SJSA1 (cell line): Measurements from ENCODE around the gene POTEI. TPM values are rescaled to one million over a fixed set of nuclear protein-coding genes. Genes with fewer than 3 reads are reported as not detected.
"Not testable (repeated sequence)": the region's sequence is repeated elsewhere in the genome, so short reads cannot be mapped to it uniquely, and the experiment has no call there.

Source experiments
- DNase-seq, 2 experiments: peaks; one replicate each; pipeline ENCODE4 v3.0.0-alpha.2; 2015 to 2020; ENCODE audit warnings: low spot score in 2 of 2, low read depth in 1 of 2
- H3K27ac ChIP-seq: fragments of 250-450 bp; sonication (Bioruptor Pico); 2 replicates; pipeline ENCODE4 v1.5.1; 2020; ENCODE audit warnings: mild to moderate bottlenecking, moderate library complexity
- H3K27me3 ChIP-seq: fragments of 250-450 bp; sonication (Bioruptor Pico); replicated peaks from 2 replicates; pipeline ENCODE4 v1.5.1; 2020; ENCODE audit warnings: mild to moderate bottlenecking, moderate library complexity
- H3K36me3 ChIP-seq: fragments of 250-450 bp; sonication (Bioruptor Pico); 2 replicates; pipeline ENCODE4 v1.5.1; 2020; ENCODE audit warnings: mild to moderate bottlenecking
- H3K4me1 ChIP-seq: fragments of 250-450 bp; sonication (Bioruptor Pico); replicated peaks from 2 replicates; pipeline ENCODE4 v1.6.1; 2021; ENCODE audit warnings: mild to moderate bottlenecking
- H3K4me3 ChIP-seq: fragments of 250-450 bp; sonication (Bioruptor Pico); 2 replicates; pipeline ENCODE4 v1.5.1; 2020; ENCODE audit warnings: mild to moderate bottlenecking
- H3K9me3 ChIP-seq: fragments of 250-450 bp; sonication (Bioruptor Pico); replicated peaks from 2 replicates; pipeline ENCODE4 v1.5.1; 2020; ENCODE audit warnings: mild to moderate bottlenecking
- total RNA-seq: library from RNA; depleted of rRNA; stranded (reverse); fragments of >200 nt; shearing (Covaris generic); gene quantifications from 2 replicates; pipeline ENCODE4 v1.2.3, GENCODE V29; 2014

Gene POTEI
- total RNA-seq, 1 experiment from 2014 or later = not detected

DNA sequence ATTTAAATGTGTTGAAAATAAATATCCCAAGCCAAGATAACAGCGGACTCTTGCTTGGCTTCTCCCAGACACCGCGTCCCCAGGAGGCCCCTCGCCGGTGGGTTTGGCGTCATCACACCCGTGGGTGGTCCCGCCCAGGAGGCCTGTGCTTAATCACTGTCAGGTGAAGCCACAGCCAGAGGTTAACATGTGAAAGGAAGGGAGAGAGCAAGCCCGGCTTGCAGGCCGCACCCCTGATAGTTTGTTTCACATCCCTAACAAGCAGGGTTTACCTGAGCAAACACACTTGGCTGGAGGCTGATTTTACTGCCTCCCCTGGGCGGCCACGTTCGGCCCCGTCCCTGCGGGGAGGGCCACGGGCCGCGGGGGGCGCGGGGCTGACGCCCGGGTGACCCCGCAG, 13.3 kb upstream of the POTEI start:
- DNase-seq, H3K4me1 ChIP-seq, H3K27me3 ChIP-seq, H3K9me3 ChIP-seq, H3K27ac ChIP-seq, H3K4me3 ChIP-seq, H3K36me3 ChIP-seq: not testable (repeated sequence)

DNA sequence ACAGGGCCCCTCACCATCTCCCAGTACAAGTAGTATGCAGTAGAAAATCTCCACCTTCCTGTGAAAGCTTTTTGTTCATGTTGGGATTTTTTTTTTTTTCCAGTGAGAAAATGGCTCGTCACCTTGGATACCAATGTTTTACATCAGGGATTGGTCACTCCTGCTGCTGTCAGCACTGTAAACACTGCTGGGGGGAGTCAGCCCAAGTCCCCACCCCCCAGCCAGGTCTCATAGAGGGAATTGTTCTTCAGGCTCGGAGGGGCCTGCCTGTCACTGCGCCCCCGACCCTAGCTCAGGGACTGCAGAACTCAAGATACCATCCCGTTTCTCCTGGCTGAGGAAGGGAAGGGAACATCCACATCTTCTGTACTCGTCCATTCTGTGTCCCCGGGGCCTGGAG, 11.9 kb upstream of the POTEI start, which contains the start of gene CFC1B:
Gene CFC1B, plus strand, starts transcription at position 231 of the 400 bp plus-strand sequence. CDS start 263 bp downstream, outside the sequence.
- not testable (repeated sequence) for H3K27ac ChIP-seq, H3K36me3 ChIP-seq, H3K27me3 ChIP-seq, H3K4me3 ChIP-seq, H3K4me1 ChIP-seq, DNase-seq, H3K9me3 ChIP-seq

DNA sequence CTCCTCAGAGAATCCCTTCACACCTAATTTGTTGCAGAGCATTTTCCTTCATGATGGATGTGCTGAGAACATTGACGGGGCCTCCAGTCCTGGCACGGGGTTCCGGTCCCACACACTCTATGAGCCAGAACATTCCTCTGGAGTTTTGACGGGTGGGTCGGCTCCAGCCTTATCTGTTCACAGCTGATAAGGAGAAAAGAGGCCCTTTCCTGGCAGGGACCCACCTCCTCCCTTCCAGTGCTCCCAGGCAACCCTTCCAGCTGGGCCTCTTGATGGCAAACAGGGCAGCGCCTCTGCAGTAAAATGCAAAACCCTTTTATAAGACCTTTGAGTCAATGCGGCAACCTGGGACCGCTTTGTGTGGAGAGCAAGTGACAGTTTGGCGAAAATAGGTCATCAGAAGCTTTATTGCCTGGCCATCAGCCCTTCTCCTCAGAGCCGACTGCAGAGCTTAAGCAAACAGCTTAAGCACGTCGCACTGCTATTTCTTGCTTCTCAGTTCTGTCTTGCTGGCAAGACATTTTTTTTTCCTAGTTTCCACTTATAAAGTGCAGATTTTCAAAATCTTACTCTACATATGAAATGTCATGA, 9.5 kb upstream of the POTEI start:
- not testable (repeated sequence) for H3K4me3 ChIP-seq, H3K4me1 ChIP-seq, H3K36me3 ChIP-seq, H3K9me3 ChIP-seq, H3K27me3 ChIP-seq, H3K27ac ChIP-seq, DNase-seq

DNA sequence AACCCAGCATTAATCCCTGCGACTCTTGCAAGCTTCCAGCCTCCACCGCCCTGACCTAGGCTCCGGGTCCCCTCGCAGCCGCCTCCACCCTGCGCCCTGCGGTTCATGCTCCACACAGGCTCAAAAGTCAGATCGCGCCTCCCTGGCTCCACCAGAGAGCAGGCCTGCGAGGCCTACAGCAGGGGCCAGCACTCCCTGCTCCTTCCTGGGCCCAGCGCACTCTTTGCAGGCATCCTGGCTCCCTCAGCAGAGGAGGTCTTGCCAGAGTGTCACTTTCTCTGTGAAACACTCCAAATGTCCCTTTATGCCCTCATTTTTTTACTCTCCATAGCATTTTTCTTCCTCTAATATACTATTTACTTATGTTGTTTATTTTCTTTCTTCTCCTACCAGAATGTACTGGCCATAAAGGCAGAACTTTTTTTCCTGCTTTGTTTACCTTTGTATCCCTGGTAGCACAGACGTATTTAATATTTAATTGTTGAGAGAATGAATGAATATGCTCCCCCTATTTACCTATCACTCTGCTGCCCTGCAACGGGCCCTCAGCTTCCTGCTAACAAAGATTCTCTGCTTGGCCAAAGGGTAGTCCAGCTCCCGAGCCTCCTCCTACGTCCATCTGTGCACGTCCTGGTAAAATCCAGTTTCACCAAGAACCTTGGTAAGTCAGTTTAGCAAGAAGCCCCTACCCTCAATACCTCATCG, 2.8 kb upstream of the POTEI start:
- DNase-seq = not testable (repeated sequence)

DNA sequence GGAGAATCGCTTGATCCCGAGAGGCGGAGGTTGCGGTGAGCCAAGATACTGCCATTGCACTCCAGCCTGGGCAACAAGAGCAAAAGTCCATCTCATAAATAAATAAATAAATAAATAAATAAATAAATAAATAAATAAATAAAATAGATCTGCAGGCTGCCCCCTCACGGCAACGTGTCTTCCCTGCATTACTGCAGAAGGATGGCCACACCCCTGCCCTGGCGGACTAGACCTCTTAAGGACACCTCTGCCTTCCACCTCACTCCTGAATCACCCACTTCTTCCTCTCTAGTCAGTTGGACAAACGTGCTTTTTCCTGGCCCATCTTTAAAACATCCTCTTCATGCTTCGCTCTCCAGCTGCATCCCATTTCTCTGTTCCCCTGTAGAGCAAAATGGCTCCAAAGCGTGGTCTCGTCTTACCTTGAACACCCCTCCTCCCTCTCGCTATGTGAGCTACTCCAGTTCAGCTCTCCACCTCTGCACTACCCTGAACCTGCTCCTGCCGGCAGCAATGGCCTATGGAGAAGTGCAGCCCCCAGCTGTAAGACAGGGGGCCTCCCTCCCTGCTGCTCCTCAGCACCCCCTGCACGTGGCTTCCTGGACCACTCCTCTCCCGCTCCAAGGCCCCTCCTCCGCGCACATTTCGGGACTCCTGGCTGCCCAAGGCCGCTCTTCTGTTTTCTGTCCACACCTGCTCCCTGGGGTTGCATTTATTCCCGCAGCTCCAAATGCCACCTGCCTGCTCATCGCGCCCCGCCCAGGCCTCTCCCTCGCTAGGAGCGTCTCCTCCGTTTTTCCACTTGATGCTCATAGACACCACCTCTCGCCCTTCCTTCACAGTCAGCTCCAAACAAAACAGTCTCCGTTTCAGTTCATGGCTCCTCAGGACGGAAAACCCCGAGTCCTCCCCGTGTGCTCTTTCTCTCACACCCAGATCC, 1.9 kb upstream of the POTEI start:
- not testable (repeated sequence) for H3K9me3 ChIP-seq

More for the DNA sequence above, 2.8 kb upstream of the POTEI start:
- not testable (repeated sequence) for H3K36me3 ChIP-seq, H3K4me3 ChIP-seq, H3K27me3 ChIP-seq, H3K27ac ChIP-seq, H3K9me3 ChIP-seq, H3K4me1 ChIP-seq

DNA sequence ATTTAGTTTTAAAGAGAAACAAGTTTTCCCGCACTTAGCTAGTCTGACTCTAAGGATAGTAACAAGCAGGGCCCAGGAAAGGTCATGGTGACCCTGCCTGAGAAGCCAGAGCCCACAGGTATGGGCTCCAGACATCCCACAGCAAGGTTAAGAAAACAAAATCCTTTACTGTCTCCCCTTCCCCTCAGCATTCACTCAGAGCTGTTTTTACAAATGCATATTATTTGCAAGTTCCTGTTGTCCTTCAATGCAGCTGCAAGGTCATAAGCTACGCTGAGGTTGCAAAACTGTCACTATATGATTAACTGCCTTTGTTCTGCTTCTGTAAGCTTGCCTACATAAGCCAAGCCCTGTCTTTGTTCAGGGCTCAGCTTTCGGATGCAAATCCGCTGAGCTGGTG, 18.1 kb downstream of the POTEI start:
- H3K4me3 ChIP-seq, H3K27me3 ChIP-seq, H3K36me3 ChIP-seq, DNase-seq, H3K9me3 ChIP-seq, H3K4me1 ChIP-seq, H3K27ac ChIP-seq: not testable (repeated sequence)

More for the DNA sequence above, 1.9 kb upstream of the POTEI start:
- not testable (repeated sequence) for H3K36me3 ChIP-seq, H3K27ac ChIP-seq, DNase-seq, H3K4me3 ChIP-seq, H3K4me1 ChIP-seq, H3K27me3 ChIP-seq

DNA sequence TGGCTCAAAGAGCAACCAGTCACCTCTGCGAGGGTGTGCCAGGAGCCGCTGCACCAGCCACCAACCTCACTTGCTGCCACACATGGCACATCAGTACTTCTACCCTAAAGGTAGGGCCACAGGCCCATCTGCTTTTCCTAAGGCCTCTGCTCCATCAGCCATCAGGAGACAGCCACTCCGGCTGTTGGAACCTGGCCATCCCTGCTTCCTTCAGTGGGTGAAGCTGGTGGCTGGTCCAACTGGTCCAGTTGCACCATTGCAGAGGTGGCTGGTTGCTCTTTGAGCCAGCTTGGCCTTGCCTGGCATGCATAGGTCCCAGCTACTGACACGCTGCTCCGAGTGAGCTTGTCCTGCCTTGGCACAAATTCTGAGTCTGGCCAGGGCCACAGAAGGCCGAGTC, 53.7 kb downstream of the POTEI start:
- not testable (repeated sequence) for H3K4me1 ChIP-seq, H3K4me3 ChIP-seq, H3K27me3 ChIP-seq, H3K27ac ChIP-seq, H3K36me3 ChIP-seq, H3K9me3 ChIP-seq, DNase-seq

DNA sequence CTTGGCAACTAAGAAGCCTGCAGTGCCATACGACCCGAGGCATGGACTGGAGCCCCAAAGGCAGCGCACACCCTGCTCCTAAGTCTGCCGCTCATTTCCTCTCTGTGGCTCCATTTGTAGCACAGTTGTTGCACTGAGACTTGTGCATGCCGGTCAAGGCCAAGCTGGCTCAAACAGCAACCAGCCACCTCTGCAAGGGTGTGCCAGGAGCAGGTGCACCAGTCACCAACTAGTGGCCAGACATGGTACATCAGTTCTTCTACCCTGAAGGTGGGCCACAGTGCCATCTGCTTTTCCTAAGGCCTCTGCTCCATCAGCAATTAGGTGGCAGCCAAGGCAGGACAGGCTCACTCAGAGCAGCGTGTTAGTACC, 54.4 kb downstream of the POTEI start:
- not testable (repeated sequence) for H3K4me3 ChIP-seq, H3K27me3 ChIP-seq, H3K36me3 ChIP-seq, H3K9me3 ChIP-seq, H3K27ac ChIP-seq, H3K4me1 ChIP-seq, DNase-seq

DNA sequence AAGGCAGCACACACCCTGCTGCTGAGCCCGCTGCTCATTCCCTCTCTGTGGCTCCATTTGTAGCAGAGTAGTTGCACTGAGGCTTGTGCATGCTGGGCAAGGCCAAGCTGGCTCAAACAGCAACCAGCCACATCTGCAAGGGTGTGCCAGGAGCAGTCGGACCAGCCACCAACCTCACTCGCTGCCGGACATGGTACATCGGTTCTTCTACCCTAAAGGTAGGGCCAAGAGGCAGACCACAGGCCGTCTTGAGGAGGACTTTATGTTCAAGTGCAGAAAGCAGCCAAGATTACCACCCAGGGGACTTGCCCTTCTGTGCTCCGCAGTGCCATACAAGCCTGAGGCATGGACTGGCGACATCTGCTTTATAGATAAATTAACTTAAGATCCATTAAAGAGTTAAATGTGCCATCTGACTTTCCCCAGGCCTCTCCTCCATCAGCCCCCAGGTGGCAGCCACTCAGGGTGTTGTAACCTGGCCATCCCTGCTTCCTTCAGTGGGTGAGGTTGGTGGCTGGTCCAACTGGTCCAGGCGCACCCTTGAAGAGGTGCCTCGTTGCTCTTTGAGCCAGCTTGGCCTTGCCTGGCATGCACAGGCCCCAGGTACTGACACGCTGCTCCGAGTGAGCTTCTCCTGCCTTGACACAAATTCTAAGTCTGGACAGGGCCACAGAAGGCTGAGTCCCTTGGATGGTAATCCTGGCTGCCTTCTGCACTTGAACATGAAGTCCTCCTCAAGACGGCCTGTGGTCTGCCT, 55.0 kb downstream of the POTEI start:
- not testable (repeated sequence) for DNase-seq, H3K27me3 ChIP-seq, H3K9me3 ChIP-seq, H3K4me3 ChIP-seq, H3K27ac ChIP-seq, H3K36me3 ChIP-seq, H3K4me1 ChIP-seq

DNA sequence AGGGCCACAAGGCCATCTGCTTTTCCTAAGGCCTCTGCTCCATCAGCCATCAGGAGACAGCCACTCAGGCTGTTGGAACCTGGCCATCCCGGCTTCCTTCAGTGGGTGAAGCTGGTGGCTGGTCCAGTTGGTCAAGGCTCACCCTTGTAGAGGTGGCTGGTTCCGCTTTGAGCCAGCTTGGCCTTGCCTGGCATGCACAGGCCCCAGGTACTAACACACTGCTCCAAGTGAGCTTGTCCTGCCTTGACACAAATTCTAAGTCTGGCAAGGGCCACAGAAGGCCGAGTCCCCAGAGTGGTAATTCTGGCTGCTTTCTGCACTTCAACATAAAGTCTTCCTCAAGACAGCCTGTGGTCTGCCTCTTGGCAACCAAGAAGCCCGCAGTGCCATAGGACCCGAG, 56.2 kb downstream of the POTEI start:
- not testable (repeated sequence) for H3K27ac ChIP-seq, H3K36me3 ChIP-seq, H3K9me3 ChIP-seq, DNase-seq, H3K4me3 ChIP-seq, H3K4me1 ChIP-seq, H3K27me3 ChIP-seq

DNA sequence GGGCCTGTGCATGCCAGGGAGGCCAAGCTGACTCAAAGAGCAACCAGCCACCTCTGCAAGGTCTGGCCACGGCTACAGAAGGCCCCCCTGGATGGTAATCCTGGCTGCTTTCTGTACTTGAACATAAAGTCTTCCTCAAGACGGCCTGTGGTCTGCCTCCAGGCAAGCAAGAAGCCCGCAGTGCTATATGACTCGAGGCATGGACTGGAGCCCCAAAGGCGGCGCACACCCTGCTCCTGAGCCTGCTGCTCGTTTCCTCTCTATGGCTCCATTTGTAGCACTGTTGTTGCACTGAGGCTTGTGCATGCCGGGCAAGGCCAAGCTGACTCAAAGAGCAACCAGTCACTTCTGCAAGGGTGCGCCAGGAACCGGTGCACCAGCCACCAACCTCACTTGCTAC, 57.3 kb downstream of the POTEI start:
- not testable (repeated sequence) for H3K9me3 ChIP-seq, H3K36me3 ChIP-seq, H3K27ac ChIP-seq, H3K4me1 ChIP-seq, DNase-seq, H3K27me3 ChIP-seq, H3K4me3 ChIP-seq

DNA sequence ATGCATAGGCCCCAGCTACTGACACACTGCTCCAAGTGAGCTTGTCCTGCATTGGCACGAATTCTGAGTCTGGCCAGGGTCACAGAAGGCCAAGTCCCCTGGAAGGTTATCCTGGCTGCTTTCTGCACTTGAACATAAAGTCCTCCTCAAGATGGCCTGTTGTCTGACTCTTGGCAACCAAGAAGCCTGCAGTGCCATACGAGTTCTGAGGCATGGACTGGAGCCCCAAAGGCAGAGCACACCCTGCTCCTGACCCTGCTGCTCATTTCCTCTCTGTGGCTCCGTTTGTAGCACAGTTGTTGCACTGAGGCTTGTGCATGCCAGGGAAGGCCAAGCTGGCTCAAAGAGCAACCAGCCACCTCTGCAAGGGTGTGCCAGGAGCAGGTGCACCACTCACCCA, 57.9 kb downstream of the POTEI start:
- not testable (repeated sequence) for H3K27me3 ChIP-seq, H3K4me1 ChIP-seq, H3K4me3 ChIP-seq, H3K9me3 ChIP-seq, H3K36me3 ChIP-seq, H3K27ac ChIP-seq, DNase-seq

DNA sequence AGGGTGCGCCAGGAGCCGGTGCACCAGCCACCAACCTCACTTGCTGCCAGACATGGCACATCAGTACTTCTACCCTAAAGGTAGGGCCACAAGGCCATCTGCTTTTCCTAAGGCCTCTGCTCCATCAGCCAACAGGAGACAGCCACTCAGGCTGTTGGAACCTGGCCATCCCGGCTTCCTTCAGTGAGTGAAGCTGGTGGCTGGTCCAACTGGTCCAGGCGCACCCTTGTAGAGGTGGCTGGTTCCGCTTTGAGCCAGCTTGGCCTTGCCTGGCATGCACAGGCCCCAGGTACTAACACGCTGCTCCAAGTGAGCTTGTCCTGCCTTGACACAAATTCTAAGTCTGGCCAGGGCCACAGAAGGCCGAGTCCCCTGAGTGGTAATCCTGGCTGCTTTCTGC, 58.8 kb downstream of the POTEI start:
- H3K27ac ChIP-seq, H3K36me3 ChIP-seq, DNase-seq, H3K27me3 ChIP-seq, H3K4me1 ChIP-seq, H3K4me3 ChIP-seq, H3K9me3 ChIP-seq: not testable (repeated sequence)

DNA sequence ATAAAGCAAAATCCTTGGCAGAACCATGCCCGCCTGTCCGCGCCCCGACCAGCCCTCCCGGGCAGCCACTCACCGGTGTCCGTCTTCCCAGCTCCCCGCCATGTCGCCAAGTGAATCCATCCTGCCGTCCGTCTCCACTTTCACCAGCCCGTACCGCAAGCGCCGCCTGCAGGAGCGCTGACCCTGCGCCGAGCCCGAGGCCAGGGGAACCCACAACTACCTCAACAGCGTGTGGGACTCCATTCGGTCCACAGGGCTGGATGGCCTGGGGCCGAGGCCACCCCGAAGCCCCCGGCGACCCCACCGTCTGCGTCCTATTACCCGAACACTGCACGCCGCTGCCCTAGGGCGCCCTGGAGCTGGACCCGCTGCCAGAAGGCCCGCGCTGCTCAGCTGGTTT, 81.5 kb downstream of the POTEI start:
- not testable (repeated sequence) for H3K4me3 ChIP-seq, H3K9me3 ChIP-seq, H3K27ac ChIP-seq, H3K36me3 ChIP-seq, H3K27me3 ChIP-seq, H3K4me1 ChIP-seq
- peak in 1 of 2 experiments; percentile 36 for DNase-seq
